H9 (cell line): ENCODE results near the gene SPR. TPM values are rescaled to one million over a fixed set of nuclear protein-coding genes. Genes with fewer than 3 reads are reported as not detected.

ENCODE experiments used
- DNase-seq: peaks from one replicate; pipeline ENCODE4 v3.0.0-alpha.2; 2017
- H2AFZ ChIP-seq: one replicate; pipeline ENCODE4 v1.6.1; 2013; ENCODE audit warnings: mild to moderate bottlenecking, low read length, control low read depth, moderate library complexity
- H2AK5ac ChIP-seq: 2 replicates; pipeline ENCODE4 v1.6.1; 2013; ENCODE audit warnings: low read length, control low read depth, mixed read lengths; ENCODE audit not compliant: insufficient read length
- H2BK120ac ChIP-seq: one replicate; pipeline ENCODE4 v1.6.1; 2013; ENCODE audit warnings: low read depth, mild to moderate bottlenecking, low read length, control low read depth, inconsistent platforms; ENCODE audit not compliant: poor library complexity, severe bottlenecking
- H2BK12ac ChIP-seq: 2 replicates; pipeline ENCODE4 v1.6.1; 2013; ENCODE audit warnings: low read length, control low read depth, mixed read lengths, low read depth; ENCODE audit not compliant: insufficient read length
- H2BK15ac ChIP-seq: 2 replicates; pipeline ENCODE4 v1.6.1; 2013; ENCODE audit warnings: low read depth, low read length, control low read depth
- H2BK20ac ChIP-seq: one replicate; pipeline ENCODE4 v1.6.1; 2013; ENCODE audit warnings: low read depth, mild to moderate bottlenecking, low read length, control low read depth, inconsistent platforms; ENCODE audit not compliant: poor library complexity, severe bottlenecking
- H2BK5ac ChIP-seq: 2 replicates; pipeline ENCODE4 v1.6.1; 2013; ENCODE audit warnings: low read length, control low read depth, mixed read lengths; ENCODE audit not compliant: insufficient read length
- H3K14ac ChIP-seq: 2 replicates; pipeline ENCODE4 v1.6.1; 2013; ENCODE audit warnings: low read length, control low read depth; ENCODE audit not compliant: insufficient read depth
- H3K18ac ChIP-seq: 2 replicates; pipeline ENCODE4 v1.6.1; 2013; ENCODE audit warnings: low read depth, mild to moderate bottlenecking, mixed read lengths, low read length, control low read depth; ENCODE audit not compliant: insufficient read length
- H3K23ac ChIP-seq: 2 replicates; pipeline ENCODE4 v1.6.1; 2013; ENCODE audit warnings: low read length, control low read depth, mixed read lengths, low read depth; ENCODE audit not compliant: insufficient read length
- H3K23me2 ChIP-seq: 2 replicates; pipeline ENCODE4 v1.6.1; 2013; ENCODE audit warnings: low read depth, mild to moderate bottlenecking, mixed read lengths, low read length, control low read depth; ENCODE audit not compliant: insufficient read length, poor library complexity, severe bottlenecking
- H3K27ac ChIP-seq: 2 replicates; pipeline ENCODE4 v1.5.1; 2013; ENCODE audit warnings: low read length, control low read depth, mixed read lengths, low read depth; ENCODE audit not compliant: insufficient read length
- H3K27me3 ChIP-seq: 2 replicates; pipeline ENCODE4 v1.6.1; 2013; ENCODE audit warnings: low read length, control low read depth, inconsistent platforms; ENCODE audit not compliant: insufficient read depth
- H3K4ac ChIP-seq: 2 replicates; pipeline ENCODE4 v1.6.1; 2013; ENCODE audit warnings: low read depth, mild to moderate bottlenecking, control low read depth, inconsistent platforms, low read length, moderate library complexity
- H3K4me1 ChIP-seq: 2 replicates; pipeline ENCODE4 v1.6.1; 2013; ENCODE audit warnings: low read length, control low read depth, inconsistent platforms; ENCODE audit not compliant: insufficient read depth
- H3K4me2 ChIP-seq: 2 replicates; pipeline ENCODE4 v1.6.1; 2013; ENCODE audit warnings: low read length, control low read depth, mixed read lengths; ENCODE audit not compliant: insufficient read length, insufficient read depth
- H3K56ac ChIP-seq: 2 replicates; pipeline ENCODE4 v1.6.1; 2013; ENCODE audit warnings: low read depth, mild to moderate bottlenecking, mixed read lengths, low read length, control low read depth; ENCODE audit not compliant: insufficient read length
- H3K79me1 ChIP-seq: 2 replicates; pipeline ENCODE4 v1.6.1; 2013; ENCODE audit warnings: low read depth, mild to moderate bottlenecking, moderate library complexity, low read length, control low read depth, inconsistent platforms; ENCODE audit not compliant: insufficient read depth, poor library complexity, severe bottlenecking
- H3K79me2 ChIP-seq: 2 replicates; pipeline ENCODE4 v1.6.1; 2013; ENCODE audit warnings: low read length, control low read depth, inconsistent platforms; ENCODE audit not compliant: insufficient read depth
- H3K9ac ChIP-seq: 2 replicates; pipeline ENCODE4 v1.6.1; 2013; ENCODE audit warnings: low read length, control low read depth, mixed read lengths; ENCODE audit not compliant: insufficient read length; ENCODE audit errors: extremely low read depth
- H3K9me3 ChIP-seq: one replicate; pipeline ENCODE4 v1.6.1; 2013; ENCODE audit warnings: low read depth, low read length, inconsistent platforms; ENCODE audit not compliant: control insufficient read depth
- H3T11ph ChIP-seq: one replicate; pipeline ENCODE4 v1.6.1; 2013; ENCODE audit warnings: mild to moderate bottlenecking, low read length, control low read depth, inconsistent platforms
- H4K20me1 ChIP-seq: one replicate; pipeline ENCODE4 v1.6.1; 2013; ENCODE audit not compliant: control insufficient read depth, insufficient read length, insufficient read depth
- H4K5ac ChIP-seq: 2 replicates; pipeline ENCODE4 v1.6.1; 2013; ENCODE audit warnings: low read depth, mild to moderate bottlenecking, mixed read lengths, low read length, control low read depth; ENCODE audit not compliant: insufficient read length
- H4K8ac ChIP-seq: replicated peaks from 2 replicates; pipeline ENCODE4 v1.6.1; 2013; ENCODE audit warnings: low read length, control low read depth, mixed read lengths, low read depth; ENCODE audit not compliant: insufficient read length
- H4K91ac ChIP-seq: 2 replicates; pipeline ENCODE4 v1.6.1; 2013; ENCODE audit warnings: low read depth, mild to moderate bottlenecking, moderate library complexity, mixed read lengths, low read length, control low read depth; ENCODE audit not compliant: insufficient read length
- H3K27ac Mint-ChIP-seq, 3 experiments: 2 replicates in 2 of 3; 3 replicates in 1 of 3; pipeline ENCODE4 v1.8.0; 2020 to 2021; ENCODE audit warnings: mixed read lengths in 3 of 3, mild to moderate bottlenecking in 1 of 3, moderate library complexity in 1 of 3
- H3K27me3 Mint-ChIP-seq: 2 replicates; pipeline ENCODE4 v1.8.0; 2021; ENCODE audit warnings: low read depth, mild to moderate bottlenecking, moderate library complexity, mixed read lengths
- H3K36me3 Mint-ChIP-seq, 3 experiments: 2 replicates in 2 of 3; 3 replicates in 1 of 3; pipeline ENCODE4 v1.8.0; 2020 to 2021; ENCODE audit warnings: low read depth in 3 of 3, mixed read lengths in 3 of 3; ENCODE audit not compliant: insufficient read depth in 1 of 3
- H3K4me1 Mint-ChIP-seq, 2 experiments: 2 replicates each; pipeline ENCODE4 v1.8.0; 2020; ENCODE audit warnings: mixed read lengths in 2 of 2
- H3K4me3 Mint-ChIP-seq, 2 experiments: 2 replicates in 1 of 2; 3 replicates in 1 of 2; pipeline ENCODE4 v1.8.0; 2020 to 2021; ENCODE audit warnings: mild to moderate bottlenecking in 2 of 2, mixed read lengths in 2 of 2, moderate library complexity in 1 of 2
- H3K9me3 Mint-ChIP-seq, 2 experiments: 2 replicates in 1 of 2; 3 replicates in 1 of 2; pipeline ENCODE4 v1.8.0; 2020; ENCODE audit warnings: mild to moderate bottlenecking in 2 of 2, mixed read lengths in 2 of 2, moderate library complexity in 1 of 2
- WGBS: extraction: QIAGEN DNeasy Blood & Tissue Kit; methylation state at CpG from one replicate; pipeline ENCODE4 v1.1.7; 2013; ENCODE audit warnings: missing lambda C conversion rate, low lambda C conversion rate, mixed read lengths; ENCODE audit not compliant: insufficient read length; ENCODE audit errors: extremely low coverage; 5-methylcytosine and 5-hydroxymethylcytosine counted together
- total RNA-seq: library from RNA; stranded (reverse); gene quantifications from 2 replicates; pipeline ENCODE4 v1.2.1, GENCODE V29; 2021
- TF ChIP-seq, protein P1 (sequence below): fragments of 200-600 bp; sonication (generic); conservative IDR thresholded peaks from 3 replicates; pipeline ENCODE4 v1.8.0; 2021; ENCODE audit warnings: antibody characterized with exemption, mild to moderate bottlenecking

The SPR gene
- total RNA-seq, 1 experiment from 2014 or later = 7.3 TPM

DNA sequence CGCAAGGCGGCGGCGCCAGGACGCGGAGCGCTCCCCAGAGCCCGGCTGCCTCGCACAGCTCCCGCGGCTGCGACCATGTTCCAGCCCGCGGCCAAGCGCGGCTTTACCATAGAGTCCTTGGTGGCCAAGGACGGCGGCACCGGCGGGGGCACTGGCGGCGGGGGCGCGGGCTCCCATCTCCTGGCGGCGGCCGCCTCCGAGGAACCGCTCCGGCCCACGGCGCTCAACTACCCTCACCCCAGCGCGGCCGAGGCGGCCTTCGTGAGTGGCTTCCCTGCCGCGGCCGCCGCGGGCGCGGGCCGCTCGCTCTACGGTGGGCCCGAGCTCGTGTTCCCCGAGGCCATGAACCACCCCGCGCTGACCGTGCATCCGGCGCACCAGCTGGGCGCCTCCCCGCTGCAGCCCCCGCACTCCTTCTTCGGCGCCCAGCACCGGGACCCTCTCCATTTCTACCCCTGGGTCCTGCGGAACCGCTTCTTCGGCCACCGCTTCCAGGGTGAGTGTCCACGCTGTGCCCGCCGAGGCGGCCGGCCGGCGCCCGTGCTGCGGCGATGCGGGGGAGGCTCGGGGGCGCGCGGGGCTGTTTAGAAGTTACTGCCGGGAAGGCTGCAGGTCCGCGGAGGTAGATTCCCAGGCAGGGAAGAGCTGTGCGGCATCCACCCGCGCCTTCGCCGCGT lies 30.8 kb downstream of the SPR start:
- Mint-ChIP-seq H3K27ac (no peak overlapping the region; a peak in 1 of 7 replicates), H3K27me3 (peaks cover 42% of the 10 kb centered on the region), H3K4me1 (peaks cover 24 to 47% of the 10 kb centered on the region in 2 experiments), H3K9me3 (peaks cover 0 to 4% of the 10 kb centered on the region in 2 experiments; a peak in 2 of 5 replicates), H3K36me3 (peaks cover 0 to 7% (median 5%) of the 10 kb centered on the region in 3 experiments; a peak in 2 of 7 replicates), H3K4me3 (peak overlapping the region; percentile 53 to 93)
- Histone ChIP-seq H4K5ac (no peak overlapping the region), H3K27ac (no peak overlapping the region), H3K56ac (no peak overlapping the region), H2BK20ac (no peak overlapping the region), H3K14ac (no peak overlapping the region), H3K4me1 (peaks cover 11% of the 10 kb centered on the region), H2AK5ac (no peak overlapping the region), H3K4ac (no peak overlapping the region), H3K18ac (no peak overlapping the region), H3K23ac (no peak overlapping the region), H4K20me1 (no peaks in the 10 kb centered on the region), H3K4me2 (peak overlapping the region; percentile 87), H3K23me2 (peaks cover 38% of the 10 kb centered on the region), H3K27me3 (peaks cover 76% of the 10 kb centered on the region), H3K9ac (no peak overlapping the region), H2BK5ac (no peak overlapping the region), H4K8ac (no peak overlapping the region), H2BK12ac (no peak overlapping the region), H3K79me1 (no peaks in the 10 kb centered on the region), H2BK15ac (no peak overlapping the region; the same call in 1 of the 2 replicates), H3K79me2 (no peaks in the 10 kb centered on the region), H4K91ac (no peak overlapping the region), H3T11ph (no peak overlapping the region), H2AFZ (no peak overlapping the region), H3K9me3 (no peaks in the 10 kb centered on the region), H2BK120ac (no peak overlapping the region)
- TF ChIP-seq, protein P1, sequence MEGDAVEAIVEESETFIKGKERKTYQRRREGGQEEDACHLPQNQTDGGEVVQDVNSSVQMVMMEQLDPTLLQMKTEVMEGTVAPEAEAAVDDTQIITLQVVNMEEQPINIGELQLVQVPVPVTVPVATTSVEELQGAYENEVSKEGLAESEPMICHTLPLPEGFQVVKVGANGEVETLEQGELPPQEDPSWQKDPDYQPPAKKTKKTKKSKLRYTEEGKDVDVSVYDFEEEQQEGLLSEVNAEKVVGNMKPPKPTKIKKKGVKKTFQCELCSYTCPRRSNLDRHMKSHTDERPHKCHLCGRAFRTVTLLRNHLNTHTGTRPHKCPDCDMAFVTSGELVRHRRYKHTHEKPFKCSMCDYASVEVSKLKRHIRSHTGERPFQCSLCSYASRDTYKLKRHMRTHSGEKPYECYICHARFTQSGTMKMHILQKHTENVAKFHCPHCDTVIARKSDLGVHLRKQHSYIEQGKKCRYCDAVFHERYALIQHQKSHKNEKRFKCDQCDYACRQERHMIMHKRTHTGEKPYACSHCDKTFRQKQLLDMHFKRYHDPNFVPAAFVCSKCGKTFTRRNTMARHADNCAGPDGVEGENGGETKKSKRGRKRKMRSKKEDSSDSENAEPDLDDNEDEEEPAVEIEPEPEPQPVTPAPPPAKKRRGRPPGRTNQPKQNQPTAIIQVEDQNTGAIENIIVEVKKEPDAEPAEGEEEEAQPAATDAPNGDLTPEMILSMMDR = no peak
- WGBS = no CpG with 5 or more reads among the region's 89 CpGs
- peak; percentile 50 for DNase-seq
